ENCODE measurements around the gene JAK3. TPM values are rescaled to one million over a fixed set of nuclear protein-coding genes. Genes with fewer than 3 reads are reported as not detected.

Gene JAK3
- total RNA-seq, 1 donor, result 61.1 TPM

- Histone ChIP-seq H3K4me1 (ENCODE audit: insufficient read depth, low read length) (no peaks in the 10 kb centered on the region), H3K9me3 (ENCODE audit: low read depth, low read length) (no peaks in the 10 kb centered on the region), H3K4me3 (ENCODE audit: low read length) (no peak overlapping the region), H3K27me3 (ENCODE audit: insufficient read depth, low read length) (no peaks in the 10 kb centered on the region)
Measured at GRCh38 chr19:17834350-17835181, 13.2 kb downstream of the JAK3 start.

- H3K27me3 ChIP-seq (ENCODE audit: insufficient read depth, low read length), result no peaks in the 10 kb centered on the region
- H3K4me3 ChIP-seq (ENCODE audit: low read length), result no peak overlapping the region
- H3K9me3 ChIP-seq (ENCODE audit: low read depth, low read length), result no peaks in the 10 kb centered on the region
- peaks cover 4% of the 10 kb centered on the region for H3K4me1 ChIP-seq (ENCODE audit: insufficient read depth, low read length)
Measured at GRCh38 chr19:17832443-17833208, 15.2 kb downstream of the JAK3 start.

DNA sequence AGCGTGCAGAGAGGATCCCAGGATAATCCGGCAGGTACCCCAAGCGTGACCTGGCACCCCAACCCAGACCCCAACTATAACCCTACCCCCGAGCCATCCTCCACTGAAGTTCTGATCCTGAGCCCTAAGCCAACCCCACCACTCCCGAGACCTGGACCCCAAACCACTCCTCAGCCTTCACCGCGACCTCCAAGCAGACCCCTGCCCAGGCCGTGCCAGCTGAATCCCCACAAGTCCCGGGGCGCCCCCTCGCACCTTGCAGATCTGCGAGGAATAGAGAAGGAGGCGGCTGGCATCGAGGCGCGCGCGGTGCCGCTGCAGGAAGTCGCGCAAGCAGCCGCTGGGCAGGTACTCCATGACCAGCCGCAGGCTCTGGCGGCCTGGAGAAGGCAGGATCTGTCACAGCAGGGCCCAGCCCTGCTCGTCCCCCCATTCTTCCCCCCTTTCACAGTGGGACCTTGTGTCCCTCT lies 16.3 kb downstream of the JAK3 start:
- Histone ChIP-seq H3K4me3 (ENCODE audit: low read length) (no peak overlapping the region), H3K9me3 (ENCODE audit: low read depth, low read length) (no peaks in the 10 kb centered on the region), H3K4me1 (ENCODE audit: insufficient read depth, low read length) (peaks cover 11% of the 10 kb centered on the region), H3K27me3 (ENCODE audit: insufficient read depth, low read length) (no peaks in the 10 kb centered on the region)

- Histone ChIP-seq H3K4me3 (ENCODE audit: low read length) (no peak overlapping the region), H3K4me1 (ENCODE audit: insufficient read depth, low read length) (peaks cover 11% of the 10 kb centered on the region), H3K9me3 (ENCODE audit: low read depth, low read length) (no peaks in the 10 kb centered on the region), H3K27me3 (ENCODE audit: insufficient read depth, low read length) (no peaks in the 10 kb centered on the region)
Measured at GRCh38 chr19:17830567-17831418, 17.0 kb downstream of the JAK3 start.

GRCh38 chr19:17829855-17830566 lies 17.8 kb downstream of the JAK3 start:
- Histone ChIP-seq H3K4me1 (ENCODE audit: insufficient read depth, low read length) (peaks cover 11% of the 10 kb centered on the region), H3K9me3 (ENCODE audit: low read depth, low read length) (no peaks in the 10 kb centered on the region), H3K4me3 (ENCODE audit: low read length) (no peak overlapping the region), H3K27me3 (ENCODE audit: insufficient read depth, low read length) (no peaks in the 10 kb centered on the region)

GRCh38 chr19:17826508-17827056 lies 21.2 kb downstream of the JAK3 start:
- Histone ChIP-seq H3K27me3 (ENCODE audit: insufficient read depth, low read length) (no peaks in the 10 kb centered on the region), H3K9me3 (ENCODE audit: low read depth, low read length) (no peaks in the 10 kb centered on the region), H3K4me3 (ENCODE audit: low read length) (no peak overlapping the region), H3K4me1 (ENCODE audit: insufficient read depth, low read length) (peaks cover 11% of the 10 kb centered on the region)

DNA sequence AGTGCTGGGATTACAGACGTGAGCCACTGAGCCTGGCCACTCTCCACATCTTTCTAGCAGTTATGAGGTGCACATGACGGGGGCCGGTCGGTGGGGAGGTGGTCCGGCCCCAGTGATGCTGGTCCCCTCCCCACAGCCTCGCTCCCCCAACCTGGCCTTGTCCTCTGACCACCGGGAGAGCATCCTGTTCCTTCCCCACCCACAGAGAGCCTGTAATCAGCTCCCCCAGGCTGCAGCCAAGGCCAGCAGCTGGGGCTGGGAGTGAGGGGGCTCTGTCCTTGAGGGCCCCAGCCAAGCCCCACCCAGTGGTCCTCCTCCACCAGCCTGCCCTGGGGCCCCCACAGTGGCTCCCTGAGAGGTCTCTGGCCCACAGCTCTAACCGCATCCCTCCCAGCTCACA lies 23.4 kb downstream of the JAK3 start:
- H3K9me3 ChIP-seq (ENCODE audit: low read depth, low read length), result no peaks in the 10 kb centered on the region
- no peak overlapping the region for H3K4me3 ChIP-seq (ENCODE audit: low read length)
- H3K27me3 ChIP-seq (ENCODE audit: insufficient read depth, low read length), result no peaks in the 10 kb centered on the region
- H3K4me1 ChIP-seq (ENCODE audit: insufficient read depth, low read length), result peaks cover 11% of the 10 kb centered on the region

GRCh38 chr19:17821190-17821589 lies 26.6 kb downstream of the JAK3 start, which contains the start of gene INSL3:
TSS of gene INSL3 (minus strand) at chr19:17821519. CDS start at chr19:17821506, 13 bp downstream.
- no peaks in the 10 kb centered on the region for H3K27me3 ChIP-seq (ENCODE audit: insufficient read depth, low read length)
- no peaks in the 10 kb centered on the region for H3K4me1 ChIP-seq (ENCODE audit: insufficient read depth, low read length)
- no peaks in the 10 kb centered on the region for H3K9me3 ChIP-seq (ENCODE audit: low read depth, low read length)
- H3K4me3 ChIP-seq (ENCODE audit: low read length), result no peak within 1 kb of the TSS

DNA sequence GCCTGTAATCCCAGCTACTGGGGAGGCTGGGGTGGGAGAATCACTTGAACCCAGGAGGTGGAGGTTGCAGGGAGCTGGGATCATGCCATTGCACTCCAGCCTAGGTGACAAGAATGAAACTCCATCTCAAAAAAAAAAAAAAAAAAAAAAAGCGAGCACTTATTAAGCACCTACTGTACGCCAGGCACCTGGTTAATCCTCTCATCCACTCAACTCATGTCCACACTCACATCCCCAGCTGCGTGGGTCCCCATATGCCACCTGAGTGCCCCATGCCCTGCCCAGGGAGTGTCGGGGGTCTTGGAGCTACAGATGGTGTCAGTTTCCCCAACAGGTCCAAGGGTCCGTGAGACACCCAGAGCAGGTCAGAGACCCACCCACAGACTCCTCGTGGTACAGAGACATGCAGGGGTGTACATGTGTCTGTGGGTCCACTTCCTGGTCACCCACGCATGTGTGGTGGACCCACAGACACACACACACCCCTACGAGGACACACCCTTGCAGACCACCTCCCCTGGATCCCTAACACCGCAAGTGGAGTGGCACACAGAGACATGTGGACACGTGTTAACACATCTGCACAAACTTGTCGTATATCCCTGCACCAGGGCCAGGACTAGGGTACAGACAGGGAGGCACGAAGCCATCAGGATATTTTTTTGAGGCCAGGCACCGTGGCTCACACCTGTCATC lies 30.0 kb downstream of the JAK3 start:
- H3K27me3 ChIP-seq (ENCODE audit: insufficient read depth, low read length), result no peaks in the 10 kb centered on the region
- H3K9me3 ChIP-seq (ENCODE audit: low read depth, low read length), result no peaks in the 10 kb centered on the region
- H3K4me3 ChIP-seq (ENCODE audit: low read length), result no peak overlapping the region
- H3K4me1 ChIP-seq (ENCODE audit: insufficient read depth, low read length), result no peaks in the 10 kb centered on the region

DNA sequence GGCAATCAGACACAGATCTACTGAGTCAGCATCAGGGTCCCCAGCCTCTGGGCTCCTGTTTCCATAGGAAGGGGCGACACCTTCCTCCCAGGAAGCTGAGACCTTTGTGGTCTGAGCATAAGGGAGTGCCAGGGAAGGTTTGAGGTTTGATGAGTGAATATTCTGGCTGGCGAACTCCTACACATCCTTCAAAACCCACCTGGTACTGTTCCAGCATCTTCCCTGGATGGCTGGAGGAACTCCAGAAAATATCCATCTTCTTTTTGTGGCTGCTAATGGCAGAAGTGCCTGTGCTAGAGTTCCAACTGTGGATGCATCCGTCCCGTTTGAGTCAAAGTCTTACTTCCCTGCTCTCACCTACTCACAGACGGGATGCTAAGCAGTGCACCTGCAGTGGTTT lies 35.7 kb downstream of the JAK3 start:
- H3K4me3 ChIP-seq (ENCODE audit: low read length), result no peak overlapping the region
- H3K4me1 ChIP-seq (ENCODE audit: insufficient read depth, low read length), result peaks cover 7% of the 10 kb centered on the region
- H3K27me3 ChIP-seq (ENCODE audit: insufficient read depth, low read length), result no peaks in the 10 kb centered on the region
- no peaks in the 10 kb centered on the region for H3K9me3 ChIP-seq (ENCODE audit: low read depth, low read length)

- H3K27me3 ChIP-seq (ENCODE audit: insufficient read depth, low read length), result no peaks in the 10 kb centered on the region
- H3K9me3 ChIP-seq (ENCODE audit: low read depth, low read length), result no peaks in the 10 kb centered on the region
- peaks cover 11% of the 10 kb centered on the region for H3K4me1 ChIP-seq (ENCODE audit: insufficient read depth, low read length)
- no peak overlapping the region for H3K4me3 ChIP-seq (ENCODE audit: low read length)
Measured at GRCh38 chr19:17811681-17812080, 36.1 kb downstream of the JAK3 start.

GRCh38 chr19:17811103-17811502 lies 36.7 kb downstream of the JAK3 start:
- no peaks in the 10 kb centered on the region for H3K9me3 ChIP-seq (ENCODE audit: low read depth, low read length)
- H3K27me3 ChIP-seq (ENCODE audit: insufficient read depth, low read length), result no peaks in the 10 kb centered on the region
- no peak overlapping the region for H3K4me3 ChIP-seq (ENCODE audit: low read length)
- peaks cover 11% of the 10 kb centered on the region for H3K4me1 ChIP-seq (ENCODE audit: insufficient read depth, low read length)

DNA sequence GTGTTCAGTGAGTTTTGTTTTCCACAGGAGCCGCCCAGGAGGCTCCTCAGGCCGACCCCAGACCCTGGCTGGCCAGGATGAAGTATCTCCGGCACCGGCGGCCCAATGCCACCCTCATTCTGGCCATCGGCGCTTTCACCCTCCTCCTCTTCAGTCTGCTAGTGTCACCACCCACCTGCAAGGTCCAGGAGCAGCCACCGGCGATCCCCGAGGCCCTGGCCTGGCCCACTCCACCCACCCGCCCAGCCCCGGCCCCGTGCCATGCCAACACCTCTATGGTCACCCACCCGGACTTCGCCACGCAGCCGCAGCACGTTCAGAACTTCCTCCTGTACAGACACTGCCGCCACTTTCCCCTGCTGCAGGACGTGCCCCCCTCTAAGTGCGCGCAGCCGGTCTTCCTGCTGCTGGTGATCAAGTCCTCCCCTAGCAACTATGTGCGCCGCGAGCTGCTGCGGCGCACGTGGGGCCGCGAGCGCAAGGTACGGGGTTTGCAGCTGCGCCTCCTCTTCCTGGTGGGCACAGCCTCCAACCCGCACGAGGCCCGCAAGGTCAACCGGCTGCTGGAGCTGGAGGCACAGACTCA lies 40.0 kb downstream of the JAK3 start:
- Histone ChIP-seq H3K9me3 (ENCODE audit: low read depth, low read length) (no peaks in the 10 kb centered on the region), H3K27me3 (ENCODE audit: insufficient read depth, low read length) (no peaks in the 10 kb centered on the region), H3K4me1 (ENCODE audit: insufficient read depth, low read length) (peaks cover 24% of the 10 kb centered on the region), H3K4me3 (ENCODE audit: low read length) (no peak overlapping the region)

Data from mononuclear cell (primary cell).